MM.1S (cell line): ENCODE results near the gene IMMP2L.

Experiments used
- EZH2 ChIP-seq: fragments of 300-600 bp; sonication (generic); optimal IDR thresholded peaks from 2 replicates; pipeline ENCODE3; 2017; ENCODE audit warnings: low read depth, mild to moderate bottlenecking, antibody characterized with exemption, low read length, mixed read lengths
- EZH2phosphoT487 ChIP-seq: fragments of 300-600 bp; sonication (generic); IDR thresholded peaks from 2 replicates; pipeline ENCODE4 v1.6.1; 2018; ENCODE audit warnings: antibody characterized with exemption, low read length
- TF ChIP-seq, protein P1 (sequence below): fragments of 300-600 bp; sonication (generic); IDR thresholded peaks from 2 replicates; pipeline ENCODE4 v1.5.1; 2016; ENCODE audit warnings: antibody characterized with exemption, low read length, mixed read lengths

DNA sequence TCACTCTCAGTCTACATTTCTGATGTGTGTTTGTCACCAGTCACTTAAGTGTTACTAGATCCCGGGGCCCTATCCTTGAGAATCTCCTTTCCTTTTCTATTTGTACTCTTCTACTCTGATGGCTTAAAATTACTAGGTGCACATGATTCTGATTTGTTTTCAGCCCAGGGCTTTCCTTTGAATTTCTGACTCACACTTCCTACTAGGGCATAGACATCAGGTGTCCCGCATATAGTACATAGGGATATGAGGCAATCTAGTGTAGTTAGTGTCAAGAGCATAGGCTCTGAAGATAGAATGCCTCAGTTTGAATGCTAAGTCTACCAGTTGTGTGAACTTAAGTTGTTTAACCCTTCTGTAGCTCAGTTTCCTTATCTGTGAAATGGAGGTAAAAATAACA lies 520.7 kb downstream of the IMMP2L start:
- TF ChIP-seq, protein P1, sequence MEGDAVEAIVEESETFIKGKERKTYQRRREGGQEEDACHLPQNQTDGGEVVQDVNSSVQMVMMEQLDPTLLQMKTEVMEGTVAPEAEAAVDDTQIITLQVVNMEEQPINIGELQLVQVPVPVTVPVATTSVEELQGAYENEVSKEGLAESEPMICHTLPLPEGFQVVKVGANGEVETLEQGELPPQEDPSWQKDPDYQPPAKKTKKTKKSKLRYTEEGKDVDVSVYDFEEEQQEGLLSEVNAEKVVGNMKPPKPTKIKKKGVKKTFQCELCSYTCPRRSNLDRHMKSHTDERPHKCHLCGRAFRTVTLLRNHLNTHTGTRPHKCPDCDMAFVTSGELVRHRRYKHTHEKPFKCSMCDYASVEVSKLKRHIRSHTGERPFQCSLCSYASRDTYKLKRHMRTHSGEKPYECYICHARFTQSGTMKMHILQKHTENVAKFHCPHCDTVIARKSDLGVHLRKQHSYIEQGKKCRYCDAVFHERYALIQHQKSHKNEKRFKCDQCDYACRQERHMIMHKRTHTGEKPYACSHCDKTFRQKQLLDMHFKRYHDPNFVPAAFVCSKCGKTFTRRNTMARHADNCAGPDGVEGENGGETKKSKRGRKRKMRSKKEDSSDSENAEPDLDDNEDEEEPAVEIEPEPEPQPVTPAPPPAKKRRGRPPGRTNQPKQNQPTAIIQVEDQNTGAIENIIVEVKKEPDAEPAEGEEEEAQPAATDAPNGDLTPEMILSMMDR: no peak
- TF ChIP-seq EZH2 (no peak), EZH2phosphoT487 (no peak)
